ENCODE data around the gene ATRIP.

DNA sequence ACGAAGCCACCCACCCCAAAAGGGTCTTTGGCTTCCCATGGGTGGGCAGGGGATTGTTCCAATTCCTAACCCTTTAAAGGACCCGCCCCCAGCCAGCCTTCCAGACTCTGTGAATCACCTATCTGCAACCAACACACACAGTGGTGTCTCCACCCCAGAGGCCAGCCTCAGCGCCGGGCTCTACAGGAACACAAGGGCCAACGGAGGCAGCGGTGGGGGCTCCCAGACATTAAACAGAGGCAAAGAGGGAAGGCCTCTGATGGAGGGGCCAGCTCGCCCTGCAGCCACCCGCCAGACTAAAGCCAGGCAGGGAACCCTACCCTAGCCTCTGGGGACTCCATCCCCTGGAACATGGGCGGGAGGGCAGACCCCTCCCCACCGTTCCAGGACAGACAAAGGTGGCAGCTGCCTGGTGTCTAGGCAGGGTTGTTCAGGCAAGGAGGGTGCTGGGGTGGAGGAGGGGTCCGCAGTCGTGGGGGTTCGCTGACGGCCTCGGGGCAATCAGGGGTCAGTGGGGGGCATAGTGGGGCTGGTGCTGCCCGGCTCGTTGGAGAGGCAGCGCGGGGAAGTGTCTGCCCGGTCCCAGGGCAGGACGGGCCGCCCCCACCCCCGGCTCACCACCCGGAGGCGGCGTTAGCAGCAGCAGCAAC is 57.0 kb downstream of the ATRIP start:
- TF ChIP-seq, protein P1, sequence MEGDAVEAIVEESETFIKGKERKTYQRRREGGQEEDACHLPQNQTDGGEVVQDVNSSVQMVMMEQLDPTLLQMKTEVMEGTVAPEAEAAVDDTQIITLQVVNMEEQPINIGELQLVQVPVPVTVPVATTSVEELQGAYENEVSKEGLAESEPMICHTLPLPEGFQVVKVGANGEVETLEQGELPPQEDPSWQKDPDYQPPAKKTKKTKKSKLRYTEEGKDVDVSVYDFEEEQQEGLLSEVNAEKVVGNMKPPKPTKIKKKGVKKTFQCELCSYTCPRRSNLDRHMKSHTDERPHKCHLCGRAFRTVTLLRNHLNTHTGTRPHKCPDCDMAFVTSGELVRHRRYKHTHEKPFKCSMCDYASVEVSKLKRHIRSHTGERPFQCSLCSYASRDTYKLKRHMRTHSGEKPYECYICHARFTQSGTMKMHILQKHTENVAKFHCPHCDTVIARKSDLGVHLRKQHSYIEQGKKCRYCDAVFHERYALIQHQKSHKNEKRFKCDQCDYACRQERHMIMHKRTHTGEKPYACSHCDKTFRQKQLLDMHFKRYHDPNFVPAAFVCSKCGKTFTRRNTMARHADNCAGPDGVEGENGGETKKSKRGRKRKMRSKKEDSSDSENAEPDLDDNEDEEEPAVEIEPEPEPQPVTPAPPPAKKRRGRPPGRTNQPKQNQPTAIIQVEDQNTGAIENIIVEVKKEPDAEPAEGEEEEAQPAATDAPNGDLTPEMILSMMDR (IDR thresholded peaks at IDR 0.05) = no peak
- peak in 2 of 4 donors; percentile 22 to 42 for TF ChIP-seq POLR2A (IDR thresholded peaks at IDR 0.05)
